ENCODE results near the gene SLMAP.

Gene SLMAP

DNA sequence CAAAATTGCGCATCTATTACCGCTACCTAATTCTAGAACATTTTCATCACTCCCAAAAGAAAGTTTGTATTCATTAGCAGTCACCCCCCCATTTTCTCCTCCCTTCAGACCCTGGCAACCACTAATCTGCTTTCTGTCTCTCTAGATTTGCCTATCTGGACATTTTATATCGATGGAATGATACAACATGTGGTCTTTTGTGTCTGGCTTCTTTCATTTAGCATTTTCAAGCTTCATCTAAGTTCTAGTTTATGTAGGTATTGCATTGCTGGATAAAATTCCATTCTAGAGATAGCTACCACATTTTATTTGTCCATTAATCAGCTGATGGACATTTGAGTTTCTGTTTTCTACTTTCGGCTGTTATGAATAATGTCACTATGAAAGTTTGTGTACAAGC lies 38.4 kb downstream of the SLMAP start:
- Histone ChIP-seq H3K36me3 (ENCODE audit: insufficient read depth, low read length) (no peaks in the 10 kb centered on the region), H3K9me2 (replicated peaks; ENCODE audit: low read depth, low read length) (no peaks in the 10 kb centered on the region), H3K27me3 (ENCODE audit: insufficient read depth, low read length, poor library complexity, severe bottlenecking) (no peaks in the 10 kb centered on the region), H3K79me2 (ENCODE audit: insufficient read depth, low read length) (peaks cover 73% of the 10 kb centered on the region), H3K9me3 (ENCODE audit: insufficient read depth, low read depth, low read length) (no peaks in the 10 kb centered on the region), H2AFZ (ENCODE audit: low read length) (no peak overlapping the region), H3K4me2 (ENCODE audit: low read depth, low read length, poor library complexity, severe bottlenecking) (no peak overlapping the region), H3K9ac (ENCODE audit: low read depth, low read length, poor library complexity, severe bottlenecking) (no peak overlapping the region), H4K20me1 (ENCODE audit: insufficient read depth, low read length, poor library complexity, severe bottlenecking) (peaks cover 24% of the 10 kb centered on the region), H3K4me1 (ENCODE audit: insufficient read depth, low read length, poor library complexity, severe bottlenecking) (peaks cover 31% of the 10 kb centered on the region), H3K4me3 (ENCODE audit: low read length, poor library complexity, severe bottlenecking) (no peak overlapping the region), H3F3A (ENCODE audit: low read depth) (peaks cover 2% of the 10 kb centered on the region; the same call in 1 of the 2 replicates)
- no peak for TF ChIP-seq EZH2phosphoT487 (IDR thresholded peaks at IDR 0.05; ENCODE audit: borderline replicate concordance)
- TF ChIP-seq, protein P1, sequence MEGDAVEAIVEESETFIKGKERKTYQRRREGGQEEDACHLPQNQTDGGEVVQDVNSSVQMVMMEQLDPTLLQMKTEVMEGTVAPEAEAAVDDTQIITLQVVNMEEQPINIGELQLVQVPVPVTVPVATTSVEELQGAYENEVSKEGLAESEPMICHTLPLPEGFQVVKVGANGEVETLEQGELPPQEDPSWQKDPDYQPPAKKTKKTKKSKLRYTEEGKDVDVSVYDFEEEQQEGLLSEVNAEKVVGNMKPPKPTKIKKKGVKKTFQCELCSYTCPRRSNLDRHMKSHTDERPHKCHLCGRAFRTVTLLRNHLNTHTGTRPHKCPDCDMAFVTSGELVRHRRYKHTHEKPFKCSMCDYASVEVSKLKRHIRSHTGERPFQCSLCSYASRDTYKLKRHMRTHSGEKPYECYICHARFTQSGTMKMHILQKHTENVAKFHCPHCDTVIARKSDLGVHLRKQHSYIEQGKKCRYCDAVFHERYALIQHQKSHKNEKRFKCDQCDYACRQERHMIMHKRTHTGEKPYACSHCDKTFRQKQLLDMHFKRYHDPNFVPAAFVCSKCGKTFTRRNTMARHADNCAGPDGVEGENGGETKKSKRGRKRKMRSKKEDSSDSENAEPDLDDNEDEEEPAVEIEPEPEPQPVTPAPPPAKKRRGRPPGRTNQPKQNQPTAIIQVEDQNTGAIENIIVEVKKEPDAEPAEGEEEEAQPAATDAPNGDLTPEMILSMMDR (conservative IDR thresholded peaks at IDR 0.05; ENCODE audit: low read length), result no peak

GRCh38 chr3:57794951-57795350 lies 38.8 kb downstream of the SLMAP start:
- H3K4me1 ChIP-seq (ENCODE audit: insufficient read depth, low read length, poor library complexity, severe bottlenecking), result peaks cover 31% of the 10 kb centered on the region

DNA sequence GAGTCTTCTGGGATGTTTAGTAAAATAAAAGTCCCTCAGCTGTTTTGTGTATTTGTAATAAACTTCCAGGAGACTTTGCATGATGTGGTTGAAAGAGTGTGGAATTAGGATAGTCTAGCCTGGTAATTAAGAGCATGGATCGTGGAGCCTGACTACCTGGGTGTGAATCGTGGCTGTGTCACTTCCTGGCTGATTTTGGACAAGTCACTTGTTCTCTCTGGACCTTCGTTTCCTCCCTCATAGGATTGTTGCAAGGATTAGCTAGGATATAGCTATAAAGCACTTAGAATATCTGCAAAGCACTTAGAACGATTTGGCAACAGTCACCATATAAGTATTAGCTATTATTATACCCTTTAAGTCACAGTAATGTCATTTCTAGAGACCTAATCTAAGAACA lies 40.2 kb downstream of the SLMAP start:
- Histone ChIP-seq H2AFZ (ENCODE audit: low read length) (no peak overlapping the region), H3K36me3 (ENCODE audit: insufficient read depth, low read length) (no peaks in the 10 kb centered on the region), H3F3A (ENCODE audit: low read depth) (peaks cover 2% of the 10 kb centered on the region; the same call in 1 of the 2 replicates), H3K27me3 (ENCODE audit: insufficient read depth, low read length, poor library complexity, severe bottlenecking) (no peaks in the 10 kb centered on the region), H3K9me2 (replicated peaks; ENCODE audit: low read depth, low read length) (no peaks in the 10 kb centered on the region), H3K4me1 (ENCODE audit: insufficient read depth, low read length, poor library complexity, severe bottlenecking) (peaks cover 22% of the 10 kb centered on the region), H3K9me3 (ENCODE audit: insufficient read depth, low read depth, low read length) (no peaks in the 10 kb centered on the region), H3K4me2 (ENCODE audit: low read depth, low read length, poor library complexity, severe bottlenecking) (no peak overlapping the region), H3K4me3 (ENCODE audit: low read length, poor library complexity, severe bottlenecking) (no peak overlapping the region), H4K20me1 (ENCODE audit: insufficient read depth, low read length, poor library complexity, severe bottlenecking) (peaks cover 29% of the 10 kb centered on the region), H3K9ac (ENCODE audit: low read depth, low read length, poor library complexity, severe bottlenecking) (no peak overlapping the region), H3K79me2 (ENCODE audit: insufficient read depth, low read length) (peaks cover 79% of the 10 kb centered on the region)
- TF ChIP-seq, protein P1 (conservative IDR thresholded peaks at IDR 0.05; ENCODE audit: low read length), result no peak
- TF ChIP-seq EZH2phosphoT487 (IDR thresholded peaks at IDR 0.05; ENCODE audit: borderline replicate concordance), result no peak

More at GRCh38 chr3:57794951-57795350, 38.8 kb downstream of the SLMAP start:
- Histone ChIP-seq H3K36me3 (ENCODE audit: insufficient read depth, low read length) (no peaks in the 10 kb centered on the region), H2AFZ (ENCODE audit: low read length) (no peak overlapping the region), H3K27me3 (ENCODE audit: insufficient read depth, low read length, poor library complexity, severe bottlenecking) (no peaks in the 10 kb centered on the region), H4K20me1 (ENCODE audit: insufficient read depth, low read length, poor library complexity, severe bottlenecking) (peaks cover 24% of the 10 kb centered on the region), H3K9ac (ENCODE audit: low read depth, low read length, poor library complexity, severe bottlenecking) (no peak overlapping the region), H3F3A (ENCODE audit: low read depth) (peaks cover 2% of the 10 kb centered on the region; the same call in 1 of the 2 replicates), H3K4me2 (ENCODE audit: low read depth, low read length, poor library complexity, severe bottlenecking) (no peak overlapping the region), H3K9me3 (ENCODE audit: insufficient read depth, low read depth, low read length) (no peaks in the 10 kb centered on the region), H3K4me3 (ENCODE audit: low read length, poor library complexity, severe bottlenecking) (no peak overlapping the region), H3K79me2 (ENCODE audit: insufficient read depth, low read length) (peaks cover 73% of the 10 kb centered on the region), H3K9me2 (replicated peaks; ENCODE audit: low read depth, low read length) (no peaks in the 10 kb centered on the region)
- TF ChIP-seq EZH2phosphoT487 (IDR thresholded peaks at IDR 0.05; ENCODE audit: borderline replicate concordance), result no peak
- TF ChIP-seq, protein P1 (conservative IDR thresholded peaks at IDR 0.05; ENCODE audit: low read length), result no peak
